PC-9 (cell line): ENCODE measurements around the gene CDC42EP3. TPM values are rescaled to one million over a fixed set of nuclear protein-coding genes. Genes with fewer than 3 reads are reported as not detected.

ENCODE experiments used
- BruUV-seq: library from RNA; stranded (reverse); fragments of 400-500 nt; replicated peaks from 2 replicates; lab custom pipeline; 2021; lab: Mats Ljungman, UMichigan
- CTCF ChIA-PET: fragments of 300-600 bp; sonication (Branson Sonifier 250); formaldehyde crosslinking; loops from one replicate; lab custom pipeline; 2022; ENCODE audit warnings: antibody characterized with exemption; lab: Charles Lee
- POLR2A ChIA-PET: fragments of 300-600 bp; sonication (Branson Sonifier 250); formaldehyde crosslinking; loops from one replicate; lab custom pipeline; 2022; ENCODE audit warnings: antibody characterized with exemption; ENCODE audit not compliant: unreplicated experiment; lab: Charles Lee
- DNase-seq, 2 experiments: peaks; one replicate each; pipeline versions ENCODE4 v3.0.0 to v3.0.0-alpha.2; 2015 to 2022; ENCODE audit warnings: mixed read lengths in 1 of 2
- H2AFZ ChIP-seq: fragments of 200-600 bp; sonication (generic); 2 replicates; pipeline ENCODE4 v1.8.1; 2017; ENCODE audit warnings: antibody characterized with exemption
- H3F3A ChIP-seq: fragments of 200-600 bp; sonication (generic); 2 replicates; pipeline ENCODE4 v1.8.1; 2017; ENCODE audit warnings: antibody characterized with exemption, mild to moderate bottlenecking, low read depth; ENCODE audit not compliant: insufficient read depth
- H3K27ac ChIP-seq: fragments of 200-600 bp; sonication (generic); 2 replicates; pipeline ENCODE4 v1.6.1; 2016; ENCODE audit warnings: mixed run types
- H3K27me3 ChIP-seq: fragments of 200-600 bp; sonication (generic); 2 replicates; pipeline ENCODE4 v1.6.1; 2016; ENCODE audit warnings: low read depth, mixed run types; ENCODE audit not compliant: insufficient read depth
- H3K36me3 ChIP-seq: fragments of 200-600 bp; sonication (generic); 2 replicates; pipeline ENCODE4 v1.6.1; 2016; ENCODE audit warnings: low read depth, mixed run types
- H3K4me1 ChIP-seq: fragments of 200-600 bp; sonication (generic); replicated peaks from 2 replicates; pipeline ENCODE4 v1.6.1; 2016; ENCODE audit warnings: mixed run types; ENCODE audit not compliant: insufficient read depth
- H3K4me2 ChIP-seq: fragments of 200-600 bp; sonication (generic); 2 replicates; pipeline ENCODE4 v1.6.1; 2017; ENCODE audit warnings: mixed run types
- H3K4me3 ChIP-seq: fragments of 200-600 bp; sonication (generic); 2 replicates; pipeline ENCODE4 v1.6.1; 2016; ENCODE audit warnings: mixed run types
- H3K79me2 ChIP-seq: fragments of 200-600 bp; sonication (generic); 2 replicates; pipeline ENCODE4 v1.6.1; 2017; ENCODE audit warnings: low read depth, mixed run types
- H3K9me2 ChIP-seq: fragments of 200-600 bp; sonication (generic); 2 replicates; pipeline ENCODE4 v1.8.1; 2017; ENCODE audit warnings: mild to moderate bottlenecking; ENCODE audit not compliant: insufficient read depth
- H3K9me3 ChIP-seq: fragments of 200-600 bp; sonication (generic); 2 replicates; pipeline ENCODE4 v1.8.1; 2016; ENCODE audit warnings: low read depth; ENCODE audit not compliant: insufficient read depth
- H4K20me1 ChIP-seq: fragments of 200-600 bp; sonication (generic); 2 replicates; pipeline ENCODE4 v1.8.1; 2017; ENCODE audit not compliant: insufficient read depth
- EZH2 ChIP-seq: fragments of 200-600 bp; sonication (generic); IDR thresholded peaks from 2 replicates; pipeline ENCODE4 v1.8.0; 2017; ENCODE audit warnings: antibody characterized with exemption, low read depth
- intact Hi-C: fragments of 100-400 bp; cut with micrococcal nuclease; formaldehyde crosslinking; loops from one replicate; pipeline ENCODE4 v1.10.0; 2022; ENCODE audit not compliant: unreplicated experiment
- total RNA-seq: library from RNA; stranded (reverse); gene quantifications from 2 replicates; pipeline ENCODE4 v1.2.3, GENCODE V29; 2021
- TF ChIP-seq, protein P1 (sequence below): fragments of 200-600 bp; sonication (generic); conservative IDR thresholded peaks from 2 replicates; pipeline ENCODE4 v1.6.1; 2017; ENCODE audit warnings: mixed run types, antibody characterized with exemption, mild to moderate bottlenecking, moderate library complexity

The CDC42EP3 gene
- total RNA-seq, 1 experiment from 2014 or later = 54.1 TPM

DNA sequence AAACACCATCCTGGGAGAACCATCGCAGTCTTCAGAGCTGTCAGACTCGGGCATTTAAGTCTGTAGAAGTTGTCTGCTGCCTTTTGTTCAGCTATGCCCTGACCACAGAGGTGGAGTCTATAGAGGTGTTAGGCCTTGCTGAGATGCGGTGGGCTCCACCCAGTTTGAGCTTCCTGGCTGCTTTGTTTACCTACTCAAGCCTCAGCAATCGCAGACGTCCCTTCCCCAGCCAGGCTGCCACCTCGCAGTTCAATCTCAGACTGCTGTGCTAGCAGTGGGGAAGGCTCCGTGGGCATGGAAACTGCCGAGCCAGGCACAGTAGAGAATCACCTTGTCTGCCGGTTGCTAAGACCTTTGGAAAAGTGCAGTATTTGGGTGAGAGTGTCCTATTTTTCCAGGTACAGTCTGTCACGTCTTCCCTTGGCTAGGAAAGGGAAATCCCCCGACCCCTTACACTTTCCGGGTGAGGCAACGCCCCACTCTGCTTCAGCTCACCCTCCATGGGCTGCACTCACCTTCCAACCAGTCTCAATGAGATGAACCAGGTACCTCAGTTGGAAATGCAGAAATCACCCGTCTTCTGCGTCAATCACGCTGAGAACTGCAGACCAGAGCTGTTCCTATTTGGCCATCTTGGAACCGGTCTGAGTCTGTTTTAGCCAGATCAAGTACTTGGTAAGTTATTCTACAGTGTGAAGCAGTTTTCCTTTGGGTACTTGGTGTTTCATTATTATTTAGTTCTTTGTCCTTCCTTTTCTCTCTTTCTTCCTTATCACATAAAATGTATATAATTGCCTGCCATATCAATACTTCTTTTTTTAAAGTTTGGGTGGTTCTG, 71.5 kb downstream of the CDC42EP3 start:
- POLR2A ChIA-PET = no interaction called here

GRCh38 chr2:37593694-37594093, 77.7 kb downstream of the CDC42EP3 start:
- intact Hi-C loops = no loop called here
- POLR2A ChIA-PET = no interaction called here
- Histone ChIP-seq H3K4me1 (peaks cover 23% of the 10 kb centered on the region), H3F3A (peaks cover 17% of the 10 kb centered on the region), H4K20me1 (no peaks in the 10 kb centered on the region), H3K9me2 (no peaks in the 10 kb centered on the region), H3K27ac (no peak overlapping the region), H3K36me3 (no peaks in the 10 kb centered on the region), H3K9me3 (peaks cover 12% of the 10 kb centered on the region; the same call in 1 of the 2 replicates), H2AFZ (no peak overlapping the region), H3K4me3 (no peak overlapping the region), H3K27me3 (no peaks in the 10 kb centered on the region), H3K79me2 (no peaks in the 10 kb centered on the region), H3K4me2 (no peak overlapping the region)
- no TSS peak for BruUV-seq
- CTCF ChIA-PET = no interaction called here
- no peak for TF ChIP-seq EZH2
- TF ChIP-seq, protein P1, sequence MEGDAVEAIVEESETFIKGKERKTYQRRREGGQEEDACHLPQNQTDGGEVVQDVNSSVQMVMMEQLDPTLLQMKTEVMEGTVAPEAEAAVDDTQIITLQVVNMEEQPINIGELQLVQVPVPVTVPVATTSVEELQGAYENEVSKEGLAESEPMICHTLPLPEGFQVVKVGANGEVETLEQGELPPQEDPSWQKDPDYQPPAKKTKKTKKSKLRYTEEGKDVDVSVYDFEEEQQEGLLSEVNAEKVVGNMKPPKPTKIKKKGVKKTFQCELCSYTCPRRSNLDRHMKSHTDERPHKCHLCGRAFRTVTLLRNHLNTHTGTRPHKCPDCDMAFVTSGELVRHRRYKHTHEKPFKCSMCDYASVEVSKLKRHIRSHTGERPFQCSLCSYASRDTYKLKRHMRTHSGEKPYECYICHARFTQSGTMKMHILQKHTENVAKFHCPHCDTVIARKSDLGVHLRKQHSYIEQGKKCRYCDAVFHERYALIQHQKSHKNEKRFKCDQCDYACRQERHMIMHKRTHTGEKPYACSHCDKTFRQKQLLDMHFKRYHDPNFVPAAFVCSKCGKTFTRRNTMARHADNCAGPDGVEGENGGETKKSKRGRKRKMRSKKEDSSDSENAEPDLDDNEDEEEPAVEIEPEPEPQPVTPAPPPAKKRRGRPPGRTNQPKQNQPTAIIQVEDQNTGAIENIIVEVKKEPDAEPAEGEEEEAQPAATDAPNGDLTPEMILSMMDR = no peak
- DNase-seq = no peak

More for the DNA sequence above, 71.5 kb downstream of the CDC42EP3 start:
- H3K27me3 ChIP-seq = no peaks in the 10 kb centered on the region
- H3F3A ChIP-seq = no peaks in the 10 kb centered on the region
- no peaks in the 10 kb centered on the region for H3K9me2 ChIP-seq
- no TSS peak for BruUV-seq
- H3K4me1 ChIP-seq = peaks cover 6% of the 10 kb centered on the region
- no peaks in the 10 kb centered on the region for H3K79me2 ChIP-seq
- intact Hi-C loops = no loop called here
- no peak overlapping the region for H3K27ac ChIP-seq
- TF ChIP-seq, protein P1 = no peak
- TF ChIP-seq EZH2 = no peak
- no peak overlapping the region for H2AFZ ChIP-seq
- peaks cover 7% of the 10 kb centered on the region; the same call in 1 of the 2 replicates for H3K9me3 ChIP-seq
- no peak overlapping the region for H3K4me3 ChIP-seq
- H4K20me1 ChIP-seq = no peaks in the 10 kb centered on the region
- no peaks in the 10 kb centered on the region for H3K36me3 ChIP-seq
- no peak for DNase-seq
- CTCF ChIA-PET = no interaction called here
- no peak overlapping the region for H3K4me2 ChIP-seq

DNA sequence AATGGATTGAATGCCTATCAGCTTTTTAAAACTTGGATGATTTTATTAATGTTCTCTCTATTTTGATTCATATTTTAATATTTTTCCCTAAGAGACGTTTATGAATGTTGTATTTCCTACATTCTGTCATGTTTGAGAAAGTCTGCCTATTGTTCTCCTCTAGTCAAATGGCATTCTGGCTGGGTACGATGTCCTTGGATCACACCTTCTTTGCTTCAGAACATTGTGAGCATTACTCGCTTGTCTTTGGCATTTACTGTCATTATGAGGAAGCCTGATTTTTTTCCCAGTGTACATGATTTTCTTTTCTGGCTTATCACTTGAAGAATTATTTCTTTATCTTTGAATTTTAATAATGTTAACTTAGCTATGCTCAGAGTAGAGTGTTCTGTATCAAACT, 78.4 kb downstream of the CDC42EP3 start:
- ChIA-PET CTCF (no interaction called here), POLR2A (no interaction called here)
- TF ChIP-seq EZH2 = no peak
- TF ChIP-seq, protein P1 = no peak
- DNase-seq = no peak
- intact Hi-C loops = no loop called here
- no peak overlapping the region for H3K4me2 ChIP-seq
- no peaks in the 10 kb centered on the region for H3K79me2 ChIP-seq
- H3K9me2 ChIP-seq = no peaks in the 10 kb centered on the region
- no peak overlapping the region for H2AFZ ChIP-seq
- H3K27me3 ChIP-seq = no peaks in the 10 kb centered on the region
- H4K20me1 ChIP-seq = no peaks in the 10 kb centered on the region
- peaks cover 24% of the 10 kb centered on the region for H3F3A ChIP-seq
- H3K27ac ChIP-seq = no peak overlapping the region
- H3K4me3 ChIP-seq = no peak overlapping the region
- peaks cover 12% of the 10 kb centered on the region; the same call in 1 of the 2 replicates for H3K9me3 ChIP-seq
- BruUV-seq = no TSS peak
- no peaks in the 10 kb centered on the region for H3K36me3 ChIP-seq
- peaks cover 30% of the 10 kb centered on the region for H3K4me1 ChIP-seq
